ENCODE measurements around the gene LHX1. TPM values are rescaled to one million over a fixed set of nuclear protein-coding genes. Genes with fewer than 3 reads are reported as not detected.

Gene LHX1
- total RNA-seq, 1 donor from 2014 or later: not detected

DNA sequence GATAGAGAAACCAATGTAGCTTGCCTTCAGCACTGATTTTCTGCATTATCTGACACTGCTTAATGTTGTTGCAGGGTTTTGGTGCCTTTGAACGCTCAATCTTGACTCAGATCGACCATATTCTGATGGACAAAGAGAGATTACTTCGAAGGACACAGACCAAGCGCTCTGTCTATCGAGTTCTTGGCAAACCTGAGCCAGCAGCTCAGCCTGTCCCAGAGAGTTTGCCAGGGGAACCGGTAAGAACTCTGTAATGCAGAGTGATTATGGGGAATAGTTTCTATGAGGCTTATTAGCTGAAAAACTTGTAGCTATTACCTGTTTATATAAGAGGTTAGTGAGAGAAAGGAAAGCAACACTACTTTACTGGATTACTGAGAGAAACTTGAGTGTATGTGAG is 51.9 kb downstream of the LHX1 start:
- no peak for ATAC-seq

DNA sequence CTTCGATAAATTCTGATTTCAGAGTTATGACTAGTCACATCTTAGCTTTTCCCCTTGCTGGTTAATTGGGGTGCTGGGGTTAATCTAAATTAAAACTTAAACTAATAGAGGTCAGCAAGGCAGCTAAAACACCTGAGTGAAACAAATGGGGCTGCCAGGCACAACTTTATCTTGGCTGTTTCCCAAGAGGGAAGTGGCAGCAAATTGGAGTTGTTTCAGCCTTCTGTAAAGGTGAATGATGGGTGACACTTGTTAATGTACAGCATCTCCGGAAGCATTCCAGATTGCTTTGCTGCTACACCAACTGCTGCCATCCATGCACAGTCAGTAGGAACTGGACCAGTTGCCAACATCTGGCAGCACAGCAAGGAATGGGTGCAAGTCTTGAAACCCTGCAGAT is 55.4 kb downstream of the LHX1 start:
- DNase-seq (ENCODE audit: missing footprints) (no peak), ATAC-seq (no peak)
- intact Hi-C loops (cut with DNase I): no loop called here

More for the DNA sequence above, 51.9 kb downstream of the LHX1 start:
- DNase-seq (ENCODE audit: missing footprints): no peak
- intact Hi-C loops (cut with DNase I): no loop called here

DNA sequence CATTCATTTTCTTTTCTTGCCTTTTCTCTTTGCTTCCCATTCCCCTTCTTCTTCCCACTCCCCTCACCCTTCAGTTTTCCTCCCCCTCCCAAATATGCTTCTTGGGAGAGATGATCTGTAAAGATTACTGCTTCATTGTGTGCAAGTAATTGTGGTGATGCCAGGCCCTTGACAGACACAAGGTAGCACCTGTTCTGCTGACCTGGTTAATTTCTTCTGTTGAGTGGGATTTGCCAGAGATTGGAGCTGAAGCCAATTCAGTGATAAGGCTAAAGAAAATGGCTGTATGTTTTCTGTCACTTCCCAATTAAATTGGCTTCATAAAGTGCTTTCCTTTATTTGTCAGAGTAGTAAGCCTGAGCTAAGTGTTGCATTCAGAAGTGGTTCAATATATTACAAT is 56.0 kb downstream of the LHX1 start:
- intact Hi-C loops (cut with DNase I): no loop called here
- DNase-seq (ENCODE audit: missing footprints) (no peak), ATAC-seq (no peak)

Other genes with a start within 250 kb of the LHX1 start
- 23.9 TPM for gene AATF, start 11.5 kb downstream of the LHX1 start, total RNA-seq